Measurements from ENCODE around the gene ADAMTSL3.
A peak's percentile ranks its signal among the peaks of the same experiment; 100 is the strongest.
"Not testable (repeated sequence)": the region's sequence is repeated elsewhere in the genome, so short reads cannot be mapped to it uniquely, and the experiment has no call there.

The ADAMTSL3 gene

GRCh38 chr15:83919978-83920510, 266.1 kb downstream of the ADAMTSL3 start:
- DNase-seq (ENCODE audit: low spot score), result no peak

- no peak for DNase-seq (ENCODE audit: low spot score)
Measured at GRCh38 chr15:83922649-83923294, 268.8 kb downstream of the ADAMTSL3 start.

- no peak for DNase-seq (ENCODE audit: low spot score)
Measured at GRCh38 chr15:83926116-83926515, 272.2 kb downstream of the ADAMTSL3 start.

GRCh38 chr15:83927704-83928391, 273.9 kb downstream of the ADAMTSL3 start:
- no peak for DNase-seq (ENCODE audit: low spot score)

GRCh38 chr15:83928392-83928734, 274.4 kb downstream of the ADAMTSL3 start:
- peak; percentile 11 for DNase-seq (ENCODE audit: low spot score)

- no peak for DNase-seq (ENCODE audit: low spot score)
Measured at GRCh38 chr15:83928878-83929418, 275.0 kb downstream of the ADAMTSL3 start.

- DNase-seq (ENCODE audit: low spot score), result no peak
Measured at GRCh38 chr15:83929619-83930018, 275.7 kb downstream of the ADAMTSL3 start.

GRCh38 chr15:83930392-83931212, 276.7 kb downstream of the ADAMTSL3 start:
- no peak for DNase-seq (ENCODE audit: low spot score)

GRCh38 chr15:83935774-83936173, 281.9 kb downstream of the ADAMTSL3 start:
- DNase-seq (ENCODE audit: low spot score), result no peak

GRCh38 chr15:83940136-83940535, 286.2 kb downstream of the ADAMTSL3 start:
- no peak for DNase-seq (ENCODE audit: low spot score)

- DNase-seq (ENCODE audit: low spot score), result no peak
Measured at GRCh38 chr15:83943043-83943442, 289.1 kb downstream of the ADAMTSL3 start.

- DNase-seq (ENCODE audit: low spot score), result no peak
Measured at GRCh38 chr15:83943849-83944404, 290.0 kb downstream of the ADAMTSL3 start.

GRCh38 chr15:83947156-83947555, 293.2 kb downstream of the ADAMTSL3 start:
- DNase-seq (ENCODE audit: low spot score), result no peak

GRCh38 chr15:83954506-83954905, 300.6 kb downstream of the ADAMTSL3 start:
- no peak for DNase-seq (ENCODE audit: low spot score)

GRCh38 chr15:83955806-83956265, 301.9 kb downstream of the ADAMTSL3 start:
- peak; percentile 61 for DNase-seq (ENCODE audit: low spot score)

GRCh38 chr15:83956887-83957286, 303.0 kb downstream of the ADAMTSL3 start:
- no peak for DNase-seq (ENCODE audit: low spot score)

- DNase-seq (ENCODE audit: low spot score), result no peak
Measured at GRCh38 chr15:83959477-83959876, 305.6 kb downstream of the ADAMTSL3 start.

GRCh38 chr15:83960192-83960829, 306.4 kb downstream of the ADAMTSL3 start:
- DNase-seq (ENCODE audit: low spot score), result no peak

GRCh38 chr15:83961311-83961710, 307.4 kb downstream of the ADAMTSL3 start:
- DNase-seq (ENCODE audit: low spot score), result no peak

- not testable (repeated sequence) for DNase-seq (ENCODE audit: low spot score)
Measured at GRCh38 chr15:83964967-83965366, 311.0 kb downstream of the ADAMTSL3 start.

- no peak for DNase-seq (ENCODE audit: low spot score)
Measured at GRCh38 chr15:83970295-83970890, 316.5 kb downstream of the ADAMTSL3 start.
